Hepatocyte (in vitro differentiated cells): ENCODE measurements around the gene IFNA7. TPM values are rescaled to one million over a fixed set of nuclear protein-coding genes. Genes with fewer than 3 reads are reported as not detected.
A peak's percentile ranks its signal among the peaks of the same experiment; 100 is the strongest.
"Not testable (repeated sequence)": the region's sequence is repeated elsewhere in the genome, so short reads cannot be mapped to it uniquely, and the experiment has no call there.

ENCODE experiments used
- DNase-seq: peaks from one replicate; pipeline ENCODE4 v3.0.0-alpha.2; 2016; ENCODE audit warnings: low spot score
- H2AFZ ChIP-seq: fragments of 200-600 bp; sonication (generic); 2 replicates; pipeline ENCODE4 v1.6.0; 2016; ENCODE audit warnings: antibody characterized with exemption, mild to moderate bottlenecking
- H3K27ac ChIP-seq: fragments of 200-600 bp; sonication (generic); 2 replicates; pipeline ENCODE4 v1.5.1; 2016; ENCODE audit warnings: mild to moderate bottlenecking
- H3K27me3 ChIP-seq: fragments of 200-600 bp; sonication (generic); 2 replicates; pipeline ENCODE4 v1.6.1; 2016
- H3K36me3 ChIP-seq: fragments of 200-600 bp; sonication (generic); replicated peaks from 2 replicates; pipeline ENCODE4 v1.5.1; 2016; ENCODE audit warnings: low read depth; ENCODE audit not compliant: insufficient read depth
- H3K4me1 ChIP-seq: fragments of 200-600 bp; sonication (generic); 2 replicates; pipeline ENCODE4 v1.5.1; 2016; ENCODE audit warnings: mild to moderate bottlenecking, moderate library complexity; ENCODE audit not compliant: insufficient read depth
- H3K4me2 ChIP-seq: fragments of 200-600 bp; sonication (generic); 2 replicates; pipeline ENCODE4 v1.6.0; 2016
- H3K4me3 ChIP-seq: fragments of 200-600 bp; sonication (generic); 2 replicates; pipeline ENCODE4 v1.5.1; 2016; ENCODE audit warnings: mild to moderate bottlenecking
- H3K79me2 ChIP-seq: fragments of 200-600 bp; sonication (generic); 2 replicates; pipeline ENCODE4 v1.6.0; 2017; ENCODE audit warnings: mild to moderate bottlenecking
- H3K9me2 ChIP-seq: fragments of 200-600 bp; sonication (generic); replicated peaks from 2 replicates; pipeline ENCODE4 v1.6.0; 2017; ENCODE audit warnings: mild to moderate bottlenecking; ENCODE audit not compliant: insufficient read depth
- H3K9me3 ChIP-seq: fragments of 200-600 bp; sonication (generic); 2 replicates; pipeline ENCODE4 v1.5.1; 2016; ENCODE audit warnings: low read depth, mild to moderate bottlenecking
- H4K20me1 ChIP-seq: fragments of 200-600 bp; sonication (generic); 2 replicates; pipeline ENCODE4 v1.6.0; 2016; ENCODE audit warnings: mild to moderate bottlenecking; ENCODE audit not compliant: insufficient read depth, poor library complexity, severe bottlenecking
- CTCF ChIP-seq: fragments of 200-600 bp; sonication (generic); IDR thresholded peaks from 2 replicates; pipeline ENCODE4 v1.5.1; 2016; ENCODE audit warnings: antibody characterized with exemption, mild to moderate bottlenecking; ENCODE audit not compliant: poor library complexity
- EZH2 ChIP-seq: fragments of 200-600 bp; sonication (generic); IDR thresholded peaks from 2 replicates; pipeline ENCODE4 v1.6.1; 2016; ENCODE audit warnings: antibody characterized with exemption, mild to moderate bottlenecking, borderline replicate concordance
- EZH2phosphoT487 ChIP-seq: fragments of 200-600 bp; sonication (generic); IDR thresholded peaks from one replicate; pipeline ENCODE4 v1.6.1; 2018; ENCODE audit warnings: antibody characterized with exemption, mild to moderate bottlenecking, low read depth, moderate library complexity; ENCODE audit not compliant: unreplicated experiment, severe bottlenecking
- whole genome bisulfite sequencing: methylation state at CpG from one replicate; pipeline ENCODE4 v1.1.6; 2016; ENCODE audit warnings: low lambda C conversion rate; ENCODE audit errors: missing lambda C conversion rate; 5-methylcytosine and 5-hydroxymethylcytosine counted together
- polyA plus RNA-seq: library from polyadenylated mRNA; unstranded; fragments of >200 nt; fragmentation: Nextera tagmentation; extraction: Ambion mirVana; gene quantifications from 2 replicates; pipeline ENCODE4 v1.2.1, GENCODE V29; 2016
- total RNA-seq: library from RNA; depleted of rRNA; stranded (reverse); fragments of >200 nt; gene quantifications from 2 replicates; pipeline ENCODE4 v1.2.3, GENCODE V29; 2014

Gene IFNA7
- total and polyA plus RNA-seq, 2 experiments from 2014 or later: not detected

GRCh38 chr9:21239911-21240310, 37.9 kb upstream of the IFNA7 start, which contains the start of gene IFNA14:
Gene IFNA14 (minus strand): TSS chr9:21240005. CDS start chr9:21239935, 70 bp downstream.
- H3K79me2 ChIP-seq: no peaks in the 10 kb centered on the region
- H3K27ac ChIP-seq: no peak within 1 kb of the TSS
- no peaks in the 10 kb centered on the region for H3K9me3 ChIP-seq
- 85% methylated on average over 2 of the region's 2 CpGs for WGBS
- no peak within 1 kb of the TSS for H3K4me3 ChIP-seq
- no peak within 1 kb of the TSS for H2AFZ ChIP-seq
- no peak within 1 kb of the TSS for H3K4me2 ChIP-seq
- TF ChIP-seq CTCF: no peak
- TF ChIP-seq EZH2: no peak
- TF ChIP-seq EZH2phosphoT487: no peak
- DNase-seq: no peak
- no peaks in the 10 kb centered on the region for H3K9me2 ChIP-seq
- H3K4me1 ChIP-seq: no peaks in the 10 kb centered on the region
- peaks cover 14% of the 10 kb centered on the region for H3K27me3 ChIP-seq
- no peaks in the 10 kb centered on the region for H4K20me1 ChIP-seq
- H3K36me3 ChIP-seq: no peaks in the 10 kb centered on the region

GRCh38 chr9:21236360-21236714, 34.3 kb upstream of the IFNA7 start:
- H3K27ac ChIP-seq, H4K20me1 ChIP-seq, H3K9me3 ChIP-seq, H2AFZ ChIP-seq, H3K36me3 ChIP-seq, H3K27me3 ChIP-seq, H3K4me2 ChIP-seq, H3K9me2 ChIP-seq, H3K79me2 ChIP-seq, DNase-seq, H3K4me1 ChIP-seq, H3K4me3 ChIP-seq: not testable (repeated sequence)
- 29% methylated on average over 1 of the region's 1 CpG for WGBS

GRCh38 chr9:21235468-21236359, 33.7 kb upstream of the IFNA7 start:
- H3K9me3 ChIP-seq, H3K27ac ChIP-seq, H3K4me1 ChIP-seq, H3K36me3 ChIP-seq, H3K79me2 ChIP-seq, H3K9me2 ChIP-seq, H4K20me1 ChIP-seq, H3K27me3 ChIP-seq, H3K4me3 ChIP-seq, H2AFZ ChIP-seq: not testable (repeated sequence)
- H3K4me2 ChIP-seq: peak overlapping the region; percentile 8
- peak; percentile 62 for DNase-seq
- peak; percentile 70 for TF ChIP-seq CTCF
- 37% methylated on average over 8 of the region's 8 CpGs for WGBS

GRCh38 chr9:21234153-21234687, 32.2 kb upstream of the IFNA7 start:
- Histone ChIP-seq H3K79me2 (no peaks in the 10 kb centered on the region), H3K4me2 (no peak overlapping the region), H2AFZ (no peak overlapping the region), H3K9me3 (no peaks in the 10 kb centered on the region), H3K9me2 (no peaks in the 10 kb centered on the region), H3K27me3 (peaks cover 6% of the 10 kb centered on the region), H4K20me1 (no peaks in the 10 kb centered on the region), H3K4me3 (no peak overlapping the region), H3K4me1 (no peaks in the 10 kb centered on the region), H3K36me3 (no peaks in the 10 kb centered on the region), H3K27ac (no peak overlapping the region)
- WGBS: 90% methylated on average over 4 of the region's 4 CpGs
- no peak for DNase-seq
- TF ChIP-seq EZH2 (no peak), CTCF (no peak), EZH2phosphoT487 (no peak)
